AG04449 (cell line): Measurements from ENCODE around the gene AFDN.
A peak's percentile ranks its signal among the peaks of the same experiment; 100 is the strongest.

Experiments
- CTCF ChIA-PET: fragments of 350-600 bp; formaldehyde crosslinking; extraction: SDS; loops from one replicate; lab custom pipeline; 2021; ENCODE audit warnings: antibody characterized with exemption; lab: Yijun Ruan, JAX
- POLR2A ChIA-PET: fragments of 400-600, 350-600 bp; formaldehyde crosslinking; extraction: SDS; loops from one replicate; lab custom pipeline; 2020; ENCODE audit warnings: antibody characterized with exemption, inconsistent platforms; lab: Yijun Ruan, JAX
- DNase-seq: peaks from one replicate; pipeline ENCODE4 v3.0.0-alpha.2; 2010; ENCODE audit warnings: low read depth, low spot score
- H3K4me3 ChIP-seq: 2 replicates; pipeline ENCODE4 v1.5.1; 2011; ENCODE audit warnings: low read depth, mild to moderate bottlenecking, control low read depth, low read length
- CTCF ChIP-seq: IDR thresholded peaks from one replicate; pipeline ENCODE4 v1.5.1; 2011; ENCODE audit warnings: mild to moderate bottlenecking, moderate library complexity, low read length, control low read depth, inconsistent platforms; ENCODE audit not compliant: insufficient read depth; ENCODE audit errors: missing control alignments

Gene AFDN

GRCh38 chr6:167882244-167882643 lies 55.5 kb downstream of the AFDN start:
- POLR2A ChIA-PET: no interaction called here
- no peak for TF ChIP-seq CTCF
- CTCF ChIA-PET: no interaction called here
- no peak overlapping the region for H3K4me3 ChIP-seq
- DNase-seq: no peak

- POLR2A ChIA-PET: no interaction called here
Observed at GRCh38 chr6:167888098-167888497, 61.4 kb downstream of the AFDN start.

GRCh38 chr6:167892835-167893815 lies 66.4 kb downstream of the AFDN start:
- ChIA-PET CTCF (interaction anchor here (1.4 kb wide), 1 partner anchor 18 kb away, joined by 3 read pairs; no protein-coding TSS in a partner anchor), POLR2A (no interaction called here)
- TF ChIP-seq CTCF: no peak
- no peak overlapping the region for H3K4me3 ChIP-seq
- no peak for DNase-seq

More at GRCh38 chr6:167888098-167888497, 61.4 kb downstream of the AFDN start:
- TF ChIP-seq CTCF: no peak
- CTCF ChIA-PET: no interaction called here
- H3K4me3 ChIP-seq: no peak overlapping the region
- no peak for DNase-seq

GRCh38 chr6:167894965-167895364 lies 68.3 kb downstream of the AFDN start:
- no peak for TF ChIP-seq CTCF
- no peak for DNase-seq
- POLR2A ChIA-PET: no interaction called here
- CTCF ChIA-PET: no interaction called here
- H3K4me3 ChIP-seq: no peak overlapping the region

GRCh38 chr6:167896648-167897047 lies 69.9 kb downstream of the AFDN start:
- CTCF ChIA-PET: interaction anchor here (0.5 to 1.7 kb wide), 5 partner anchors 12 to 66 kb away, joined by 3 to 6 read pairs (median 3); no protein-coding TSS in a partner anchor
- no peak for TF ChIP-seq CTCF
- no peak overlapping the region for H3K4me3 ChIP-seq
- POLR2A ChIA-PET: no interaction called here
- no peak for DNase-seq

GRCh38 chr6:167898673-167899311 lies 72.1 kb downstream of the AFDN start:
- H3K4me3 ChIP-seq: no peak overlapping the region
- ChIA-PET POLR2A (no interaction called here), CTCF (interaction anchor here (0.7 to 2.2 kb wide), 9 partner anchors 9 to 682 kb away, joined by 3 to 7 read pairs (median 4); no protein-coding TSS in a partner anchor)
- peak; percentile 40 for TF ChIP-seq CTCF
- DNase-seq: peak; percentile 9
